ENCODE measurements around the gene AKAP10.

DNA sequence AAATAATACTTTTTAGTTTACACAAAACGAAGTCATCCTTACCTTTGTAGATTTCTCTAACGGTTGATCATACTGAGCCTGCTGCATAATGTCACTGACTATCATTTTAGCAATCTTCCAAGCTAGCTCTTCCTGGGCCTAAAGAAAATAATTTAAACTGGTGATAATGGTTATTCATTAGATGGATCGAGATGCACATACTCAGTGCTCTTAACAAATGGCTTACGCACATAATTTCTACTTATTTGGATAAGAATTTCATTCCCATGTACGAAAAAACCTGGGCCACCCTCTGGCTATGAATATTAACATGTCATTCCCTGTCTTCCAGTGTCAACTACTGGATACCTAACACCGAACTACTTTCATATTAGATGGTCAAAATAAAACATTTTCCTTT, 68.5 kb downstream of the AKAP10 start:
- TF ChIP-seq, protein P1, sequence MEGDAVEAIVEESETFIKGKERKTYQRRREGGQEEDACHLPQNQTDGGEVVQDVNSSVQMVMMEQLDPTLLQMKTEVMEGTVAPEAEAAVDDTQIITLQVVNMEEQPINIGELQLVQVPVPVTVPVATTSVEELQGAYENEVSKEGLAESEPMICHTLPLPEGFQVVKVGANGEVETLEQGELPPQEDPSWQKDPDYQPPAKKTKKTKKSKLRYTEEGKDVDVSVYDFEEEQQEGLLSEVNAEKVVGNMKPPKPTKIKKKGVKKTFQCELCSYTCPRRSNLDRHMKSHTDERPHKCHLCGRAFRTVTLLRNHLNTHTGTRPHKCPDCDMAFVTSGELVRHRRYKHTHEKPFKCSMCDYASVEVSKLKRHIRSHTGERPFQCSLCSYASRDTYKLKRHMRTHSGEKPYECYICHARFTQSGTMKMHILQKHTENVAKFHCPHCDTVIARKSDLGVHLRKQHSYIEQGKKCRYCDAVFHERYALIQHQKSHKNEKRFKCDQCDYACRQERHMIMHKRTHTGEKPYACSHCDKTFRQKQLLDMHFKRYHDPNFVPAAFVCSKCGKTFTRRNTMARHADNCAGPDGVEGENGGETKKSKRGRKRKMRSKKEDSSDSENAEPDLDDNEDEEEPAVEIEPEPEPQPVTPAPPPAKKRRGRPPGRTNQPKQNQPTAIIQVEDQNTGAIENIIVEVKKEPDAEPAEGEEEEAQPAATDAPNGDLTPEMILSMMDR (IDR thresholded peaks at IDR 0.05): no peak
- TF ChIP-seq POLR2A (IDR thresholded peaks at IDR 0.05): no peak
